OCI-LY1 (cell line): ENCODE data around the gene MAF.

Source experiments
- H2AFZ ChIP-seq: fragments of 200-600 bp; sonication (generic), shearing (Covaris generic); 2 replicates; pipeline ENCODE4 v1.6.0; 2014; ENCODE audit warnings: antibody characterized with exemption, mild to moderate bottlenecking, low read length
- H3F3A ChIP-seq: fragments of 200-600 bp; sonication (generic), shearing (Covaris generic); 2 replicates; pipeline ENCODE4 v1.6.0; 2014; ENCODE audit warnings: mild to moderate bottlenecking, antibody characterized with exemption, low read length, moderate library complexity; ENCODE audit not compliant: insufficient read depth
- H3K27ac ChIP-seq: fragments of 200-600 bp; sonication (generic); 2 replicates; pipeline ENCODE4 v1.5.1; 2014; ENCODE audit warnings: low read length, mixed run types, mild to moderate bottlenecking, low read depth; ENCODE audit not compliant: poor library complexity, severe bottlenecking
- H3K27me3 ChIP-seq: fragments of 200-600 bp; sonication (generic); 2 replicates; pipeline ENCODE4 v1.6.0; 2014; ENCODE audit warnings: antibody characterized with exemption, mild to moderate bottlenecking, low read length, moderate library complexity; ENCODE audit not compliant: insufficient read depth
- H3K36me3 ChIP-seq: fragments of 200-600 bp; sonication (generic); 2 replicates; pipeline ENCODE4 v1.6.1; 2014; ENCODE audit warnings: mild to moderate bottlenecking, antibody characterized with exemption, low read length, moderate library complexity, mixed read lengths; ENCODE audit not compliant: insufficient read depth
- H3K4me1 ChIP-seq: fragments of 200-600 bp; sonication (generic); 2 replicates; pipeline ENCODE4 v1.5.1; 2014; ENCODE audit warnings: mild to moderate bottlenecking, low read length, moderate library complexity; ENCODE audit not compliant: insufficient read depth, severe bottlenecking
- H3K4me2 ChIP-seq: fragments of 200-600 bp; sonication (generic), shearing (Covaris generic); 2 replicates; pipeline ENCODE4 v1.6.1; 2014; ENCODE audit warnings: low read length
- H3K4me3 ChIP-seq: fragments of 200-600 bp; sonication (generic); 2 replicates; pipeline ENCODE4 v1.5.1; 2014; ENCODE audit warnings: low read length, low read depth, mild to moderate bottlenecking, mixed read lengths; ENCODE audit not compliant: poor library complexity, severe bottlenecking
- H3K79me2 ChIP-seq: fragments of 200-600 bp; shearing (Covaris generic); 2 replicates; pipeline ENCODE4 v1.6.1; 2016; ENCODE audit warnings: mixed run types, low read length, mixed read lengths; ENCODE audit not compliant: insufficient read depth
- H3K9ac ChIP-seq: fragments of 200-600 bp; sonication (generic), shearing (Covaris generic); 2 replicates; pipeline ENCODE4 v1.6.1; 2014; ENCODE audit warnings: mild to moderate bottlenecking, low read length, mixed read lengths
- H3K9me2 ChIP-seq: fragments of 200-600 bp; sonication (generic), shearing (Covaris generic); 2 replicates; pipeline ENCODE4 v1.6.1; 2014; ENCODE audit warnings: low read depth, mild to moderate bottlenecking, low read length, mixed read lengths
- H3K9me3 ChIP-seq: fragments of 200-600 bp; shearing (Covaris generic); 2 replicates; pipeline ENCODE4 v1.6.1; 2014; ENCODE audit warnings: low read length, mixed read lengths
- H4K20me1 ChIP-seq: fragments of 200-600 bp; sonication (generic), shearing (Covaris generic); 2 replicates; pipeline ENCODE4 v1.6.0; 2016; ENCODE audit warnings: mild to moderate bottlenecking, low read length; ENCODE audit not compliant: insufficient read depth
- CTCF ChIP-seq: fragments of 200-600 bp; sonication (generic), shearing (Covaris generic); IDR thresholded peaks from 2 replicates; pipeline ENCODE4 v1.5.1; 2017; ENCODE audit warnings: mild to moderate bottlenecking, antibody characterized with exemption, low read length, moderate library complexity, mixed read lengths
- EZH2 ChIP-seq: fragments of 200-600 bp; sonication (generic), shearing (Covaris generic); IDR thresholded peaks from 2 replicates; pipeline ENCODE4 v1.8.0; 2017; ENCODE audit warnings: borderline replicate concordance, mixed run types, mild to moderate bottlenecking, antibody characterized with exemption, low read length, moderate library complexity, mixed read lengths

Gene MAF

GRCh38 chr16:79598348-79599181 is 2.0 kb downstream of the MAF start:
- Histone ChIP-seq H3F3A (no peaks in the 10 kb centered on the region), H3K9ac (no peak overlapping the region), H3K36me3 (no peaks in the 10 kb centered on the region), H2AFZ (no peak overlapping the region), H3K4me2 (no peak overlapping the region), H3K9me2 (no peaks in the 10 kb centered on the region), H3K4me3 (no peak overlapping the region), H3K79me2 (no peaks in the 10 kb centered on the region), H3K4me1 (no peaks in the 10 kb centered on the region), H3K27me3 (no peaks in the 10 kb centered on the region), H4K20me1 (no peaks in the 10 kb centered on the region), H3K27ac (no peak overlapping the region), H3K9me3 (no peaks in the 10 kb centered on the region)
- TF ChIP-seq EZH2: no peak
- no peak for TF ChIP-seq CTCF

- no peaks in the 10 kb centered on the region for H4K20me1 ChIP-seq
- no peaks in the 10 kb centered on the region for H3K4me1 ChIP-seq
- no peak overlapping the region for H3K9ac ChIP-seq
- H3K4me3 ChIP-seq: no peak overlapping the region
- no peaks in the 10 kb centered on the region for H3K36me3 ChIP-seq
- H3K27ac ChIP-seq: no peak overlapping the region
- no peak for TF ChIP-seq EZH2
- no peak overlapping the region for H2AFZ ChIP-seq
- H3K9me3 ChIP-seq: no peaks in the 10 kb centered on the region
- H3K27me3 ChIP-seq: no peaks in the 10 kb centered on the region
- no peaks in the 10 kb centered on the region for H3F3A ChIP-seq
- no peaks in the 10 kb centered on the region for H3K79me2 ChIP-seq
- H3K9me2 ChIP-seq: no peaks in the 10 kb centered on the region
- H3K4me2 ChIP-seq: no peak overlapping the region
These were observed 2.5 kb downstream of the MAF start for GRCh38 chr16:79598063-79598347.

GRCh38 chr16:79597277-79598062 is 3.1 kb downstream of the MAF start:
- Histone ChIP-seq H3K9me2 (no peaks in the 10 kb centered on the region), H3F3A (no peaks in the 10 kb centered on the region), H3K36me3 (no peaks in the 10 kb centered on the region), H3K27ac (no peak overlapping the region), H2AFZ (no peak overlapping the region), H3K4me1 (no peaks in the 10 kb centered on the region), H3K9me3 (no peaks in the 10 kb centered on the region), H3K4me3 (no peak overlapping the region), H3K27me3 (no peaks in the 10 kb centered on the region), H4K20me1 (no peaks in the 10 kb centered on the region), H3K79me2 (no peaks in the 10 kb centered on the region), H3K4me2 (no peak overlapping the region), H3K9ac (no peak overlapping the region)
- no peak for TF ChIP-seq CTCF
- no peak for TF ChIP-seq EZH2
